Heart right ventricle (tissue), 16 donors: ENCODE data around the gene TICAM1. TPM values are rescaled to one million over a fixed set of nuclear protein-coding genes. Genes with fewer than 3 reads are reported as not detected.
A peak's percentile ranks its signal among the peaks of the same experiment; 100 is the strongest.
"Not testable (repeated sequence)": the region's sequence is repeated elsewhere in the genome, so short reads cannot be mapped to it uniquely, and the experiment has no call there.

ENCODE experiments used
- ATAC-seq, 8 donors: fragments of 200-7000 bp; cut with Tn5 transposase; one replicate each; pipeline ENCODE4 v1.9.1; 2020; ENCODE audit warnings: mild to moderate bottlenecking in 8 of 8, moderate library complexity in 8 of 8, moderate number of reproducible peaks in 1 of 8
- DNase-seq, 2 donors: peaks; one replicate each; pipeline ENCODE4 v3.0.0-alpha.2; 2020
- H3K27ac ChIP-seq, 10 donors: fragments of 200-600 bp; sonication (generic) in 2 of 10; one replicate each; pipeline versions ENCODE4 v1.5.0 to v1.8.0; 2020 to 2022; ENCODE audit warnings: mild to moderate bottlenecking in 3 of 10
- H3K27me3 ChIP-seq, 7 donors: fragments of 200-600 bp; one replicate each; pipeline ENCODE4 v1.8.0; 2021 to 2022; ENCODE audit warnings: mild to moderate bottlenecking in 2 of 7
- H3K36me3 ChIP-seq, 9 donors: fragments of 200-600 bp; sonication (generic) in 1 of 9; one replicate each; pipeline versions ENCODE4 v1.5.0 to v1.8.0; 2020 to 2022; ENCODE audit warnings: mild to moderate bottlenecking in 2 of 9
- H3K4me1 ChIP-seq, 9 donors: fragments of 200-600 bp; sonication (generic) in 1 of 9; one replicate each; pipeline versions ENCODE4 v1.5.0 to v1.8.0; 2020 to 2022; ENCODE audit warnings: mild to moderate bottlenecking in 4 of 9
- H3K4me3 ChIP-seq, 10 donors: fragments of 200-600 bp; sonication (generic) in 2 of 10; one replicate each; pipeline versions ENCODE4 v1.5.0 to v1.8.0; 2020 to 2022; ENCODE audit warnings: mild to moderate bottlenecking in 7 of 10, moderate library complexity in 2 of 10
- H3K9me3 ChIP-seq, 11 donors: fragments of 200-600 bp in 10 of 11; sonication (generic) in 2 of 11; one replicate each; pipeline versions ENCODE4 v1.5.0 to v1.8.0; 2013 to 2022; ENCODE audit warnings: mild to moderate bottlenecking in 2 of 11, control low read depth in 1 of 11, moderate library complexity in 1 of 11
- WGBS, 2 donors: extraction: QIAGEN DNeasy Blood & Tissue Kit; methylation state at CpG; one replicate each; pipeline ENCODE4 v1.1.7; 2013; ENCODE audit warnings: inconsistent platforms in 1 of 2; 5-methylcytosine and 5-hydroxymethylcytosine counted together
- intact Hi-C, 10 donors: fragments of 100-400 bp; cut with DNase I; formaldehyde crosslinking; loops; one replicate each; pipeline versions ENCODE4 v1.11.1 to v1.14.2; 2022
- polyA plus RNA-seq, 2 donors: library from polyadenylated mRNA; stranded (reverse); fragments of 200-250 nt; gene quantifications; one replicate each; pipeline ENCODE4 v1.2.3, GENCODE V29; 2013
- total RNA-seq, 10 donors: library from RNA; stranded (reverse); fragmentation: NEBNext Ultra II Directional in 3 of 10; extraction: Animal tissue kit (Norgen Biotek cat#: 25700) in 3 of 10; gene quantifications; one replicate each; pipeline versions ENCODE4 v1.2.1 to v1.2.4, GENCODE V29; 2021 to 2023
- TF ChIP-seq, protein P1 (sequence below), 9 donors: fragments of 200-600 bp; sonication (generic) in 2 of 9; IDR thresholded peaks; one replicate each; pipeline versions ENCODE4 v1.5.0 to v1.8.0; 2021 to 2022; ENCODE audit warnings: antibody characterized with exemption in 9 of 9, mild to moderate bottlenecking in 5 of 9, moderate library complexity in 1 of 9
- donor health status: Arrhythmogenic right ventricular cardiomyopathy.
- donor health status: ischemic (EF 13 %, LVEDD 7.1; RV severe dilation, severe dysfunction).
- donor health status: healthy with polysubstance abuse.
- donor health status: DM: no; HTN: yes; CAD: no.
- donor health status: DM: no; HTN: no; CAD: no.
- donor health status: ischemic (EF 25% LVEDD 6.9; RV normal size, moderate dysfunction).
- donor health status: ischemic (EF 25% LVEDD 5.7; RV mildly dilated, moderate dysfunction).
- donor health status: healthy.
- donor health status: DM: yes; HTN: yes; CAD: no.
- donor health status: Ischemic cardiomyopathy.
- donor health status: ischemic (EF 35%, LVEDD 5.7; RV mildly dilated, moderate dysfunction).
- donor health status: nonischemic (EF 11% LVEDD 7.7; RV severe dilation, severe dysfunction).
- donor health status: DM: yes; HTN: yes; CAD: no.
- donor health status: PGD.
- donor health status: ischemic (EF 29% LVEDD 5.4; RV normal size, mild dysfunction).
- donor health status: nonischemic (EF 23%, LVEDD 6.1; RV moderate dilation, normal function).

Gene TICAM1
- total and polyA plus RNA-seq, 12 donors: 4.5 to 11.1 (median 6.4) TPM

DNA sequence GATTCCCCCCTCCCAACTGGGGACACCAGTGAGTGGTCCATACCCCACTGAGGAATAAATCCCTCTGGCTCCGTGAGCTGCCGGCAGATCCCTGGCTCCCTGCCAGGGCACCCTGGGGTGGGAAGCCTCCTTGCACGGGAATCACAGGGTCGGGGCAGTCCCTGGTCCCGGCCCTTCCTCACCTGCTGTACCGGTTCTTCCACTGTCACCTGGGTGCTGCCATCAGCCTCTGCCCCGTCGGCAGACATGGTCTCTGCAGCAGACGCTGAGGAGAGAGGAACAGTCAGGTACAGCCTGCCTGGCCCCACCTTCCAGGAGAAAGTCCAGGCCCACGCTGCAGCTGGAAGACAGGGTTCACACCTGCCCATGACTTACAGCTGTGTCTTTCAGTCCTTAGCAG is 29.6 kb upstream of the TICAM1 start:
- H3K27ac ChIP-seq: no peak overlapping the region
- intact Hi-C loops: loop anchor here in 1 of 10 donors (10.0 kb wide), 1 partner anchor 104 kb away; the partner anchor contains the start of gene KDM4B
- TF ChIP-seq, protein P1, sequence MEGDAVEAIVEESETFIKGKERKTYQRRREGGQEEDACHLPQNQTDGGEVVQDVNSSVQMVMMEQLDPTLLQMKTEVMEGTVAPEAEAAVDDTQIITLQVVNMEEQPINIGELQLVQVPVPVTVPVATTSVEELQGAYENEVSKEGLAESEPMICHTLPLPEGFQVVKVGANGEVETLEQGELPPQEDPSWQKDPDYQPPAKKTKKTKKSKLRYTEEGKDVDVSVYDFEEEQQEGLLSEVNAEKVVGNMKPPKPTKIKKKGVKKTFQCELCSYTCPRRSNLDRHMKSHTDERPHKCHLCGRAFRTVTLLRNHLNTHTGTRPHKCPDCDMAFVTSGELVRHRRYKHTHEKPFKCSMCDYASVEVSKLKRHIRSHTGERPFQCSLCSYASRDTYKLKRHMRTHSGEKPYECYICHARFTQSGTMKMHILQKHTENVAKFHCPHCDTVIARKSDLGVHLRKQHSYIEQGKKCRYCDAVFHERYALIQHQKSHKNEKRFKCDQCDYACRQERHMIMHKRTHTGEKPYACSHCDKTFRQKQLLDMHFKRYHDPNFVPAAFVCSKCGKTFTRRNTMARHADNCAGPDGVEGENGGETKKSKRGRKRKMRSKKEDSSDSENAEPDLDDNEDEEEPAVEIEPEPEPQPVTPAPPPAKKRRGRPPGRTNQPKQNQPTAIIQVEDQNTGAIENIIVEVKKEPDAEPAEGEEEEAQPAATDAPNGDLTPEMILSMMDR (IDR thresholded peaks at IDR 0.05): no peak
- WGBS, 2 donors: 67 to 72% methylated on average over 10 of the region's 10 CpGs
- H3K9me3 ChIP-seq: no peaks in the 10 kb centered on the region
- ATAC-seq (peak in 1 of 8 donors; percentile 16), DNase-seq (no peak)
- H3K36me3 ChIP-seq: peaks cover 0 to 73% (median 12%) of the 10 kb centered on the region in 9 donors
- H3K4me1 ChIP-seq: peaks cover 0 to 1% (median 0%) of the 10 kb centered on the region in 9 donors
- H3K27me3 ChIP-seq: no peaks in the 10 kb centered on the region
- no peak overlapping the region for H3K4me3 ChIP-seq

DNA sequence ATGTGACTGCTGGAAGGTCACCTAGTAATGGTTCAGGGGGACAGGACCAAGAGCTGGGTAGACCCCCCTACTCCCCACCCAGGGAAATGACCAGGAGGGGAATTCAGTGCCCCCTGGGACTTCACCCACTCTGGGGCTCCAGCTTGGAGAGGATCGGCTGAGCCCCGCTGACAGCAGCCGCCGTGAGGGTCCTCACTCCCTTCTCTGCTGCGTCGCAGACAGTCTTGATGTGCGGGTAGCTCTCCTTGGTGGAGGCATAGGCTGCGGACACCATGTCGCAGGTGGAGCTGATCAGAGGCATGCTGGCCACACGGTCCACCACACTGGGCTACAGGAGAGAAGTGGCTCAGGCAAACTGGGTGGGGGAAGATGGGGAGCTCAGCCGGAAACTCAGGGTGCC is 28.2 kb upstream of the TICAM1 start:
- 92 to 95% methylated on average over 11 of the region's 11 CpGs for WGBS, 2 donors
- ATAC-seq (no peak), DNase-seq (no peak)
- TF ChIP-seq, protein P1 (IDR thresholded peaks at IDR 0.05): no peak
- Histone ChIP-seq H3K27me3 (no peaks in the 10 kb centered on the region), H3K4me1 (peaks cover 0 to 3% (median 0%) of the 10 kb centered on the region in 9 donors), H3K27ac (no peak overlapping the region), H3K36me3 (peaks cover 0 to 87% (median 16%) of the 10 kb centered on the region in 9 donors), H3K4me3 (no peak overlapping the region), H3K9me3 (no peaks in the 10 kb centered on the region)
- intact Hi-C loops: loop anchor here in 1 of 10 donors (10.0 kb wide), 1 partner anchor 105 kb away; the partner anchor contains the start of gene KDM4B

DNA sequence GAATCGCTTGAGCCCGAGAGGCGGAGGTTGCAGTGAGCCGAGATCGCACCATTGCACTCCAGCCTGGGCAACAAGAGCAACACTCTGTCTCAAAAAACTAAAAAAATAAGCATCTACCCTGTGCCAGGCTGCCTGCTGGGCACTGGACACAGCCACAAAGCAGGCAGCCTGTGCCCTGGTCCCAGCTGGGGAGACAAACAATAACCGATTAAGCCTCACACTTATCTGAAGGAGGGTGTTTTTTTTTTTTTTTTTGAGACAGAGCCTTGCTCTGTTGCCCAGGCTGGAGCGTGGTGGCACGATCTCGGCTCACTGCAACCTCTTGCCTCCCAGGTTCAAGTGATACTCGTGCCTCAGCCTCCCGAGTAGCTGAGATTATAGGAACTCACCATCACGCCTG is 25.0 kb upstream of the TICAM1 start:
- intact Hi-C loops, H3K9me3 ChIP-seq, ATAC-seq, H3K27ac ChIP-seq, DNase-seq, H3K4me1 ChIP-seq, H3K27me3 ChIP-seq, H3K4me3 ChIP-seq: not testable (repeated sequence)
- peaks cover 0 to 100% (median 20%) of the 10 kb centered on the region in 9 donors for H3K36me3 ChIP-seq
- 88 to 89% methylated on average over 12 of the region's 12 CpGs for WGBS, 2 donors

DNA sequence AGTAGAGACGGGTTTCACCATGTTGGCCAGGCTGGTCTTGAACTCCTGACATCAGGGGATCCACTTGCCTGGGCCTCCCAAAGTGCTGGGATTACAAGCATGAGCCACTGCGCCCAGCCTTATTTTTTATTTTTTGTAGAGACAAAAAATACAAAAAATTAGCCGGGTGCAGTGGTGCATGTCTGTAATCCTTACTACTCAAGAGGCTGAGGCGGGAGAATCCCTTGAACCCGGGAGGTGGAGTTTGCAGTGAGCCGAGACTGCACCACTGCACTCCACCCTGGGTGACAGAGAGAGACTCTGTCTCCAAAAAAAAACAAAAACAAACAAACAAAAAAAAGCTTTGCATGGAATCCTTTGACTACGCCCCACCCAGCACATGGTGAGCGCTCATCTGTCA is 22.0 kb upstream of the TICAM1 start:
- ATAC-seq, H3K4me3 ChIP-seq, H3K4me1 ChIP-seq, H3K27me3 ChIP-seq, H3K27ac ChIP-seq, DNase-seq, H3K9me3 ChIP-seq: not testable (repeated sequence)
- intact Hi-C loops: loop anchor here in 2 of 10 donors (2.0 to 5.0 kb wide), 2 partner anchors 43 to 46 kb away; no protein-coding TSS in a partner anchor
- peaks cover 0 to 100% (median 8%) of the 10 kb centered on the region in 9 donors for H3K36me3 ChIP-seq
- 88 to 92% methylated on average over 8 of the region's 8 CpGs for WGBS, 2 donors

DNA sequence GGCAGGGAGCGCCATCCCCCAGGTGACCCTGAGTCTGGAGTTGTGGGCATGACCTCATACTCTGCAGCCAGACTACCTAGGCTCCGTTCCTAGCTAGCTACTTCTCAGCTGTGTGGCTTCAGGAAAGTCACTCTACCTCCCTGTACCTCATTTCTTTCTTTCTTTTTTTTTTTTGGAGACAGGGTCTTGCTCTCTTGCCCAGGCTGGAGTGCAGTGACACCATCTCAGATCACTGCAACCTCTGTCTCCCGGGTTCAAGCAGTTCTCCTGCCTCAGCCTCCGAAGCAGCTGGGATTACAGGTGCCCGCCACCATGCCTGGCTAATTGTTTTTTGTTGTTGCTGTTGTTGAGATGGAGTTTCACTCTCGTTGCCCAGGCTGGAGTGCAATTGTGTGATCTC is 21.0 kb upstream of the TICAM1 start:
- 91 to 94% methylated on average over 6 of the region's 6 CpGs for WGBS, 2 donors
- Histone ChIP-seq H3K36me3 (peaks cover 0 to 100% (median 8%) of the 10 kb centered on the region in 9 donors), H3K4me1 (peaks cover 0 to 3% (median 0%) of the 10 kb centered on the region in 9 donors), H3K27ac (no peak overlapping the region), H3K9me3 (no peaks in the 10 kb centered on the region), H3K27me3 (no peaks in the 10 kb centered on the region), H3K4me3 (no peak overlapping the region)
- ATAC-seq: peak in 2 of 8 donors; percentile 7 to 24
- intact Hi-C loops: loop anchor here in 2 of 10 donors (2.0 to 5.0 kb wide), 2 partner anchors 42 to 45 kb away; no protein-coding TSS in a partner anchor
- TF ChIP-seq, protein P1 (IDR thresholded peaks at IDR 0.05): no peak
- no peak for DNase-seq
